ENCODE data around the gene OIT3.

Gene OIT3

DNA sequence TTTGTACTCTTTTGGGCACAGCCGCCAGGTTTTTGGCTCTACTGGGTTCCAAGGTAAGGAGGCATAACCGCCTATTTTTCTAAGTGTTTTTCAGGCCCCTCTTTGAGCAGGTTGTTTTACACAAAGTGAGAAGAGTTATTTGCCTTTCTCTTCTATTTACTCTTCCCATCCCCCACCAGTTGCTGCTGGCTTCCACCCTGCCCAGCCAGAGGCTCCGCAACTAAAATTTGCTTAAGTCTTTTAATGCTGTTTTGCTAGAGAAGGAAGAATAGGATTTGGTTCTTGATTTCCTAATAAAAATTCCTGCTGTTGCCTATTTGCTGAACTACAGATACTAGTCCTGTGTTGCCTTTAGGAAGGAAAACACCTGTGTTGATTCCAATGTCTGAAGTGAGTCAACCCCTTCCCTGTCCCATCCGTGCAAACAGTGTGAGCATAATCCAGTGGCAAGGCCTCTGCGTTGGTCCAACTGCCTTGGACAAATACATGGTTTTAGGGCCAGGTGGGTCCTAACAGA is 59.2 kb downstream of the OIT3 start:
- no peak for DNase-seq (ENCODE audit: low spot score)

DNA sequence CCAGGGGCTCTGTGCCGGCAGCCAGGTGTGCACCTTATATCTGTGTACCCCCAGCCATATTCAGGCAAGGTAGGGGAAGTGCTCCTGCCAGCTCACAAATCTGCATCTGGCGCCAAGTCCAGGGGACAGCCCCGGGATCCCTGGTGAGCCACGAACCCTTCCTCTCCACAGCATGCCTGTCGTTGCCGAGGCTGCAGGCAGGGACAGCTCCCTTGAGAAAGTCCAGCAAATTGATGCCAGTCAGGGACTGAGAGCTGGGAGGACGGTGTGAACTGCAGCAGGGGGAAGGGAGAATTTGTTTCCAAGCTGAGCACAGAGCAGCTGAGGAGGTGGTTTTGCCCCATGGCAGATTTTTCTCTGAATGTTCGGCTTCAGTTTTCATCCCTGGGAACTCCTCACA is 60.1 kb downstream of the OIT3 start:
- no peak for DNase-seq (ENCODE audit: low spot score)

DNA sequence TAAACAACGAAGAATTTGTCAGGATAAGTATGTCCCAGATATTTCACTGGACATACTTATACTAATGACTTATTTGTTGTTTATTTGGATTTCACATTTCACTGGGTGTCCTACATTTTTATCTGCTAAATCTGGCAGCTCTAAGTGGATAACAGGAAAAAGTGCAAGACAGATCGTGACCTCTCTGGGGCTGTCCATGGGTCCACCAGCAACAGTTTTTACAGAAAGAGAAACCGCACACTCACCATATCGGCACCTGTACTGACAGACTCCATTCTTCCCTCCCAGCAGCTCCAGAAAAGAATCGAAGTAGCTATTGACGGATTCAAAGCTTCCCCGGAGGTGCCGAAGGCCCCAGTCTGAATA is 60.7 kb downstream of the OIT3 start:
- no peak for DNase-seq (ENCODE audit: low spot score)

GRCh38 chr10:72954596-72955554 is 61.3 kb downstream of the OIT3 start, which contains the start of gene PLA2G12B:
PLA2G12B (minus strand) TSS chr10:72954806; CDS start chr10:72954685, 121 bp downstream.
- DNase-seq (ENCODE audit: low spot score) = no peak

DNA sequence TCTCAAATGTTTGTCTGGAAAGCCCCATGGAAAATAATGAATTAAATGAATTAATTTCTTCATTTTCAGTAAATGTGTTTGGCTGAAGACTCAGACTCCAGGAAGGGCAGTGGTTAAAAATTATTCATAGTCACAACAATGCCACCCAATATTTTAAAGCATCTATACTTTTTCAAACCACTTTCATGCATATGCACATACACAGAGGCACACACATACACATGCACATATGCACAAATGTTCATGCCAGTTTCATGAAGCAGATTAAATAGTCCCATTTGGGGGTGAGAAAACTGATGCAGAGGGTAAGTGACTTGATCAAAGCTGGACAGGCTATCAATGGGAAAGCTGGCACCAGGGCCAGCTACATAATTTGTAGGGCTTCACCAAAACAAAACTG is 62.5 kb downstream of the OIT3 start:
- DNase-seq (ENCODE audit: low spot score) = no peak

DNA sequence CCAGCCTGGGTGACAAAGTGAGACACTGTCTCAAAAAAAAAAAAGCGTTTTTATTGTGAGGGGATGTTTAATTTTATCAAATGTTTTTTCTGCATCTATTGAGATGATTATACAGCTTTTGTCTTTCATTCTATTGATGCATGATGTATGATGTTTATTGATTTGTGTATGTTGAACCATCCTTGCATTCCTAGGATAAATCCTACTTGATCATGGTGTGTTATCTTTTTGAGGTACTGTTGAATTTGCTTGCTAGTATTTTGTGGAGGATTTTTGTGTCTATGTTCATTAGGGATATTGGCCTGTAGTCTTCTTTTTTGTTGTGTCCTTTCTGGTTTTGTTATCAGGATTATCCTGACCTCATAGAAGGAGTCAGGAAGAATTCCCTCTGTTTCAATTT is 83.3 kb downstream of the OIT3 start:
- no peak for DNase-seq (ENCODE audit: low spot score)

DNA sequence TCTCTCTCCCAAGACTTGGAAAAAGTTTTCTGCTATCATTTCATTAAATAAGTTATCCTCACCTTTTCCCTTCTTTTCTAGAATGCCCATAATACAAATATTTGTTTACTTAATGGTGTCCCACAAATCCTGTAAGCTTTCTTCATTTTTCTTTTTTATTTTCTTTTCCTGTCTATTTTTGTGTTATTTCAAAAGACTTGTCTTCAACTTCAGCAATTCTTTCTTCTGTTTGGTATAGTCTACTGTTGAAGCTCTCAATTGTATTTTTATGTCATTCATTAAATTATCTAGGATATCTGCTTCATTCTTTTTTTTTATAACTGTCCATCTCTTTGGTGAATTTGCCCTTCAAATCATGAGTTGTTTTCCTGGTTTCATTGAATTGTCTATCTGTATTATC is 86.2 kb downstream of the OIT3 start:
- no peak for DNase-seq (ENCODE audit: low spot score)

DNA sequence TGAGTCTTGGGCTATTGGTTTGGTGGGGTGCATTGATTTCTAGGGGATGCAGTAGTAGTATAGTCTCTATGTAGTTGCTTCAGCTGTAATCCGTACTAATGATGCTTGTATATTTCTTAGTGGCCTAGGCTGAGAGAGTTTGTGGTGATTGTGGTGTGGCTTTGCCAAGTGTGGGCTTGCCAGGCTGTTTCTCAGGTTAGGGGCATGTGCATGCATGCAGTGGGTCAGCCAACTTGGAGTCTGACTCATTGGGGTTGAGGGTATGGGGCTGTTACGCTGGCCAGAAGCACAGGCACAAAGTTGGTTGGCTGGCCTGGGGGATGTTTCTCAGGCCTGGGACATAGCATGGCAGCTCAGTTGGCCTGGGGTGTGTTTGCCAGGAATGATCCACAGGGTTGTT is 86.8 kb downstream of the OIT3 start:
- no peak for DNase-seq (ENCODE audit: low spot score)

GRCh38 chr10:72981028-72981881 is 87.7 kb downstream of the OIT3 start:
- no peak for DNase-seq (ENCODE audit: low spot score)

- DNase-seq (ENCODE audit: low spot score) = no peak
Measured at GRCh38 chr10:72981882-72982529, 88.5 kb downstream of the OIT3 start.

All from AG08396 (cell line).